Hepatocyte (in vitro differentiated cells): ENCODE data around the gene CIAO2B. TPM values are rescaled to one million over a fixed set of nuclear protein-coding genes. Genes with fewer than 3 reads are reported as not detected.

Experiments
- DNase-seq: peaks from one replicate; pipeline ENCODE4 v3.0.0-alpha.2; 2016; ENCODE audit warnings: low spot score
- H2AFZ ChIP-seq: fragments of 200-600 bp; sonication (generic); 2 replicates; pipeline ENCODE4 v1.6.0; 2016; ENCODE audit warnings: antibody characterized with exemption, mild to moderate bottlenecking
- H3K27ac ChIP-seq: fragments of 200-600 bp; sonication (generic); 2 replicates; pipeline ENCODE4 v1.5.1; 2016; ENCODE audit warnings: mild to moderate bottlenecking
- H3K27me3 ChIP-seq: fragments of 200-600 bp; sonication (generic); 2 replicates; pipeline ENCODE4 v1.6.1; 2016
- H3K36me3 ChIP-seq: fragments of 200-600 bp; sonication (generic); replicated peaks from 2 replicates; pipeline ENCODE4 v1.5.1; 2016; ENCODE audit warnings: low read depth; ENCODE audit not compliant: insufficient read depth
- H3K4me1 ChIP-seq: fragments of 200-600 bp; sonication (generic); 2 replicates; pipeline ENCODE4 v1.5.1; 2016; ENCODE audit warnings: mild to moderate bottlenecking, moderate library complexity; ENCODE audit not compliant: insufficient read depth
- H3K4me2 ChIP-seq: fragments of 200-600 bp; sonication (generic); 2 replicates; pipeline ENCODE4 v1.6.0; 2016
- H3K4me3 ChIP-seq: fragments of 200-600 bp; sonication (generic); 2 replicates; pipeline ENCODE4 v1.5.1; 2016; ENCODE audit warnings: mild to moderate bottlenecking
- H3K79me2 ChIP-seq: fragments of 200-600 bp; sonication (generic); 2 replicates; pipeline ENCODE4 v1.6.0; 2017; ENCODE audit warnings: mild to moderate bottlenecking
- H3K9me2 ChIP-seq: fragments of 200-600 bp; sonication (generic); replicated peaks from 2 replicates; pipeline ENCODE4 v1.6.0; 2017; ENCODE audit warnings: mild to moderate bottlenecking; ENCODE audit not compliant: insufficient read depth
- H3K9me3 ChIP-seq: fragments of 200-600 bp; sonication (generic); 2 replicates; pipeline ENCODE4 v1.5.1; 2016; ENCODE audit warnings: low read depth, mild to moderate bottlenecking
- H4K20me1 ChIP-seq: fragments of 200-600 bp; sonication (generic); 2 replicates; pipeline ENCODE4 v1.6.0; 2016; ENCODE audit warnings: mild to moderate bottlenecking; ENCODE audit not compliant: insufficient read depth, poor library complexity, severe bottlenecking
- EZH2 ChIP-seq: fragments of 200-600 bp; sonication (generic); IDR thresholded peaks from 2 replicates; pipeline ENCODE4 v1.6.1; 2016; ENCODE audit warnings: antibody characterized with exemption, mild to moderate bottlenecking, borderline replicate concordance
- EZH2phosphoT487 ChIP-seq: fragments of 200-600 bp; sonication (generic); IDR thresholded peaks from one replicate; pipeline ENCODE4 v1.6.1; 2018; ENCODE audit warnings: antibody characterized with exemption, mild to moderate bottlenecking, low read depth, moderate library complexity; ENCODE audit not compliant: unreplicated experiment, severe bottlenecking
- WGBS: methylation state at CpG from one replicate; pipeline ENCODE4 v1.1.6; 2016; ENCODE audit warnings: low lambda C conversion rate; ENCODE audit errors: missing lambda C conversion rate; 5-methylcytosine and 5-hydroxymethylcytosine counted together
- polyA plus RNA-seq: library from polyadenylated mRNA; unstranded; fragments of >200 nt; fragmentation: Nextera tagmentation; extraction: Ambion mirVana; gene quantifications from 2 replicates; pipeline ENCODE4 v1.2.1, GENCODE V29; 2016
- total RNA-seq: library from RNA; depleted of rRNA; stranded (reverse); fragments of >200 nt; gene quantifications from 2 replicates; pipeline ENCODE4 v1.2.3, GENCODE V29; 2014
- TF ChIP-seq, protein P1 (sequence below): fragments of 200-600 bp; sonication (generic); IDR thresholded peaks from 2 replicates; pipeline ENCODE4 v1.5.1; 2016; ENCODE audit warnings: antibody characterized with exemption, mild to moderate bottlenecking; ENCODE audit not compliant: poor library complexity

CIAO2B gene
- total and polyA plus RNA-seq, 2 experiments from 2014 or later = 131 to 147 TPM

DNA sequence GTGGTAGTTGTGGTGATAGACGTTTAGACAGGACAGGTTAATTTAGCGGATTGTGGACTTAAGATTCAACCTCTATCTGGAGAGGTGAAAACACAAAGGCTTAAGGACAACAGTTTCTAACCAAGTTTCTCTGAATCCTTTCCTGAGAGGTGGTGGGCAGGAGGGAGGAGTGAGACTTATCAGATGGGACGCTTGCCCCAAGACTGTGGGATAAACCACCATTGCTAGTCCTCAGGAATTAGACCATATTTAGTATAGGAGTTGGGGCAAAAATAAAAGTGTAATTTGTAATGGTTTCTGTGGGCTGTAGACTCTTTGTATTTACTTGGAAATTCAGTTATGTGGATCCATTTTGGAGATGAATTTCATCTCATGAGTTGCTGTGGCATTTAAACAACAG, 47.3 kb downstream of the CIAO2B start:
- 77% methylated on average over 3 of the region's 3 CpGs for WGBS
- no peak overlapping the region for H3K4me3 ChIP-seq
- no peaks in the 10 kb centered on the region for H3K27me3 ChIP-seq
- H3K36me3 ChIP-seq = no peaks in the 10 kb centered on the region
- no peaks in the 10 kb centered on the region for H4K20me1 ChIP-seq
- no peak for DNase-seq
- H3K79me2 ChIP-seq = peaks cover 22% of the 10 kb centered on the region
- H3K4me2 ChIP-seq = no peak overlapping the region
- no peaks in the 10 kb centered on the region for H3K9me3 ChIP-seq
- no peak overlapping the region for H2AFZ ChIP-seq
- no peak overlapping the region for H3K27ac ChIP-seq
- TF ChIP-seq, protein P1, sequence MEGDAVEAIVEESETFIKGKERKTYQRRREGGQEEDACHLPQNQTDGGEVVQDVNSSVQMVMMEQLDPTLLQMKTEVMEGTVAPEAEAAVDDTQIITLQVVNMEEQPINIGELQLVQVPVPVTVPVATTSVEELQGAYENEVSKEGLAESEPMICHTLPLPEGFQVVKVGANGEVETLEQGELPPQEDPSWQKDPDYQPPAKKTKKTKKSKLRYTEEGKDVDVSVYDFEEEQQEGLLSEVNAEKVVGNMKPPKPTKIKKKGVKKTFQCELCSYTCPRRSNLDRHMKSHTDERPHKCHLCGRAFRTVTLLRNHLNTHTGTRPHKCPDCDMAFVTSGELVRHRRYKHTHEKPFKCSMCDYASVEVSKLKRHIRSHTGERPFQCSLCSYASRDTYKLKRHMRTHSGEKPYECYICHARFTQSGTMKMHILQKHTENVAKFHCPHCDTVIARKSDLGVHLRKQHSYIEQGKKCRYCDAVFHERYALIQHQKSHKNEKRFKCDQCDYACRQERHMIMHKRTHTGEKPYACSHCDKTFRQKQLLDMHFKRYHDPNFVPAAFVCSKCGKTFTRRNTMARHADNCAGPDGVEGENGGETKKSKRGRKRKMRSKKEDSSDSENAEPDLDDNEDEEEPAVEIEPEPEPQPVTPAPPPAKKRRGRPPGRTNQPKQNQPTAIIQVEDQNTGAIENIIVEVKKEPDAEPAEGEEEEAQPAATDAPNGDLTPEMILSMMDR = no peak
- no peak for TF ChIP-seq EZH2phosphoT487
- H3K9me2 ChIP-seq = no peaks in the 10 kb centered on the region
- no peaks in the 10 kb centered on the region for H3K4me1 ChIP-seq

DNA sequence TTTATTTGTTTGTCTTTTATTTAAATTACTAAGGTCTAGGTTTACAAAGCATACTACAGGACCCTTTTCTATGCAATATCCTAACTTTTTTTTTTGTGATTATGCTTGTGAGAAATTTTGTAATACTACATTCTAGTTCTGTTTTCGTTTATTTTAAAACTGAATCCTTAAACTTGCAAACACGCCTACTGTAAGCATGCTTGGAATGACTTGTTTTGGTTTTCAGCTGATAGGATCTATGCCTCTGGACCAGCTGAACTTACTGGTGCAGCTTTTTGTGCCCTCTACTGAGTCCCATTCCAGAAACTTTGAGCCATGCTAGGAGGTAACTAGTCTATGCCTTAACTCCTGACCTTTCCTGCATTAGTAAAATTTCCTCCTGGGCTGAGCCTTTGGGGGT, 47.9 kb downstream of the CIAO2B start:
- peaks cover 28% of the 10 kb centered on the region for H3K79me2 ChIP-seq
- H3K9me2 ChIP-seq = no peaks in the 10 kb centered on the region
- no peak overlapping the region for H3K4me3 ChIP-seq
- H3K9me3 ChIP-seq = no peaks in the 10 kb centered on the region
- H3K4me1 ChIP-seq = no peaks in the 10 kb centered on the region
- no peak for TF ChIP-seq EZH2
- TF ChIP-seq, protein P1 = no peak
- no peak for TF ChIP-seq EZH2phosphoT487
- no peak overlapping the region for H2AFZ ChIP-seq
- DNase-seq = no peak
- H4K20me1 ChIP-seq = no peaks in the 10 kb centered on the region
- H3K27ac ChIP-seq = no peak overlapping the region
- WGBS = 63% methylated on average over 2 of the region's 2 CpGs
- H3K4me2 ChIP-seq = no peak overlapping the region
- H3K27me3 ChIP-seq = no peaks in the 10 kb centered on the region
- no peaks in the 10 kb centered on the region for H3K36me3 ChIP-seq

DNA sequence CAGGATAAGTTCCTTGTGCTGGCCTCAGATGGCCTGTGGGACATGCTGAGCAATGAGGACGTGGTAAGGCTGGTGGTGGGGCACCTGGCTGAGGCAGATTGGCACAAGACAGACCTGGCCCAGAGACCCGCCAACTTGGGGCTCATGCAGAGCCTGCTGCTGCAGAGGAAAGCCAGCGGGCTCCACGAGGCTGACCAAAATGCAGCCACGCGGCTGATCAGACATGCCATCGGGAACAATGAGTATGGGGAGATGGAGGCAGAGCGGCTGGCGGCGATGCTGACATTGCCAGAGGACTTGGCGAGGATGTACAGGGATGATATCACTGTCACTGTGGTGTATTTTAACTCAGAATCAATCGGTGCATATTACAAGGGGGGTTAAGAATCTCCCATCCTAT, 48.7 kb downstream of the CIAO2B start:
- no peaks in the 10 kb centered on the region for H3K9me2 ChIP-seq
- no peaks in the 10 kb centered on the region for H3K36me3 ChIP-seq
- H2AFZ ChIP-seq = no peak overlapping the region
- no peaks in the 10 kb centered on the region for H3K27me3 ChIP-seq
- no peaks in the 10 kb centered on the region for H4K20me1 ChIP-seq
- no peak overlapping the region for H3K27ac ChIP-seq
- DNase-seq = no peak
- no peaks in the 10 kb centered on the region for H3K9me3 ChIP-seq
- TF ChIP-seq EZH2phosphoT487 = no peak
- no peak for TF ChIP-seq EZH2
- TF ChIP-seq, protein P1 = no peak
- peaks cover 36% of the 10 kb centered on the region for H3K79me2 ChIP-seq
- WGBS = 94% methylated on average over 12 of the region's 12 CpGs
- H3K4me3 ChIP-seq = no peak overlapping the region
- H3K4me1 ChIP-seq = no peaks in the 10 kb centered on the region
- H3K4me2 ChIP-seq = no peak overlapping the region

DNA sequence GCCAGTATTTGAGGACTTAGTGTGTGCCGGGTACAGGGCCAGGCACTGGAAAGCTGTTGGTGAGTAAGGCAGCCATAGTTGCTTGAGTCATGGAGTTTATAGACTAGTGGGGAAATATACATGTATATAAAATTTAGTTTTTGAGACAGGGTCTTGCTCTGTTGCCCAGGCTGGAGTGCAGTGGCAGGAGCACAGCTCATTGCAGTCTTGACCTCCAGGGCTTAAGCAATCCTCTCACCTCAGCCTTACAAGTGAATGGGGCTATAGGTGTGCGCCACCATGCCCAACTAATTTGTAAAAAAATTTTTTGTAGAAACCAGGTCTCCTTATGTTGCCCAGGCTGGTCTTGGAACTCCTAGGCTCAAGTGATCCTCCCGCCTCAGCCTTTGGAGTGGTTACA, 51.5 kb downstream of the CIAO2B start:
- Histone ChIP-seq H4K20me1 (no peaks in the 10 kb centered on the region), H3K4me3 (no peak overlapping the region), H3K9me2 (no peaks in the 10 kb centered on the region), H3K9me3 (no peaks in the 10 kb centered on the region), H2AFZ (no peak overlapping the region), H3K79me2 (peaks cover 36% of the 10 kb centered on the region), H3K4me1 (peaks cover 5% of the 10 kb centered on the region), H3K36me3 (no peaks in the 10 kb centered on the region), H3K27ac (no peak overlapping the region), H3K4me2 (peak overlapping the region; percentile 99), H3K27me3 (no peaks in the 10 kb centered on the region)
- DNase-seq = no peak
- TF ChIP-seq EZH2phosphoT487 (no peak), EZH2 (no peak)
- TF ChIP-seq, protein P1 = no peak
- WGBS = 100% methylated on average over 3 of the region's 3 CpGs
